Ascending aorta (tissue), 2 donors: ENCODE data around the gene ADCY1. TPM values are rescaled to one million over a fixed set of nuclear protein-coding genes. Genes with fewer than 3 reads are reported as not detected.

ENCODE experiments used
- DNase-seq, 2 donors: peaks; one replicate each; pipeline ENCODE4 v3.0.0-alpha.2; 2019; ENCODE audit warnings: low spot score in 2 of 2
- H3K27ac ChIP-seq, 2 donors: fragments of 200-600 bp; sonication (generic); one replicate each; pipeline ENCODE4 v1.5.1; 2016 to 2017; ENCODE audit warnings: mild to moderate bottlenecking in 1 of 2
- H3K27me3 ChIP-seq: fragments of 200-600 bp; sonication (generic); one replicate; pipeline ENCODE4 v1.5.1; 2017
- H3K36me3 ChIP-seq, 2 donors: fragments of 200-600 bp; sonication (generic); one replicate each; pipeline ENCODE4 v1.5.1; 2016
- H3K4me1 ChIP-seq, 2 donors: fragments of 200-600 bp; sonication (generic); one replicate each; pipeline ENCODE4 v1.5.1; 2016 to 2017; ENCODE audit warnings: mild to moderate bottlenecking in 1 of 2
- H3K4me3 ChIP-seq, 2 donors: fragments of 200-600 bp; sonication (generic); one replicate each; pipeline ENCODE4 v1.5.1; 2016 to 2017; ENCODE audit warnings: mild to moderate bottlenecking in 1 of 2
- H3K9me3 ChIP-seq, 2 donors: fragments of 200-600 bp; sonication (generic); one replicate each; pipeline ENCODE4 v1.5.1; 2016
- intact Hi-C: fragments of 100-400 bp; cut with DNase I; formaldehyde crosslinking; loops from one replicate; pipeline ENCODE4 v1.15.1; 2023
- total RNA-seq: library from RNA; depleted of rRNA; stranded (reverse); fragments of >200 nt; gene quantifications from one replicate; pipeline ENCODE4 v1.1.0, GENCODE V29; 2016
- TF ChIP-seq, protein P1 (sequence below), 3 experiments: fragments of 200-600 bp in 2 of 3; fragments of 450-650 bp in 1 of 3; sonication (generic) in 2 of 3; IDR thresholded peaks; one replicate each; pipeline ENCODE4 v1.5.1; 2016 to 2019; ENCODE audit warnings: antibody characterized with exemption in 3 of 3, mild to moderate bottlenecking in 1 of 3, moderate library complexity in 1 of 3

The ADCY1 gene
- total RNA-seq, 1 donor from 2014 or later: 3.6 TPM

DNA sequence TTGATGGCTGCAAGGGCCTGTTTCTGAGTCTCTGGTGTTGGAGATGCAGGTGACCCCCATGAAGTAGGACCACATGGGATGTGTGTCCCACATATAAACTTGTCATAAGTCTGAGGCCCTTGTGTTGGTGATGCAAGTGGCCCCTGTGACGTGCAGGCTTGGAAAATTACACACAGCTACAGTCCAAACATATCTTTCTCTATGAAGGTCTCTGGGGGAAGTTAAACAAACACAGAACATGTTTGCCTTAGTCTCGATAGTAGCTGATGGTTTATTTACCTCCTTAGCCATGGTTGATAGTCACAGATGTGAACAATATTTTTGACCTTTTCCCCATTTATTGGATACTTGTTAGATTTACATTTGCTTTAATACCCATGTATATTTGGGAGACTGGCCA is 64.7 kb downstream of the ADCY1 start:
- TF ChIP-seq, protein P1, sequence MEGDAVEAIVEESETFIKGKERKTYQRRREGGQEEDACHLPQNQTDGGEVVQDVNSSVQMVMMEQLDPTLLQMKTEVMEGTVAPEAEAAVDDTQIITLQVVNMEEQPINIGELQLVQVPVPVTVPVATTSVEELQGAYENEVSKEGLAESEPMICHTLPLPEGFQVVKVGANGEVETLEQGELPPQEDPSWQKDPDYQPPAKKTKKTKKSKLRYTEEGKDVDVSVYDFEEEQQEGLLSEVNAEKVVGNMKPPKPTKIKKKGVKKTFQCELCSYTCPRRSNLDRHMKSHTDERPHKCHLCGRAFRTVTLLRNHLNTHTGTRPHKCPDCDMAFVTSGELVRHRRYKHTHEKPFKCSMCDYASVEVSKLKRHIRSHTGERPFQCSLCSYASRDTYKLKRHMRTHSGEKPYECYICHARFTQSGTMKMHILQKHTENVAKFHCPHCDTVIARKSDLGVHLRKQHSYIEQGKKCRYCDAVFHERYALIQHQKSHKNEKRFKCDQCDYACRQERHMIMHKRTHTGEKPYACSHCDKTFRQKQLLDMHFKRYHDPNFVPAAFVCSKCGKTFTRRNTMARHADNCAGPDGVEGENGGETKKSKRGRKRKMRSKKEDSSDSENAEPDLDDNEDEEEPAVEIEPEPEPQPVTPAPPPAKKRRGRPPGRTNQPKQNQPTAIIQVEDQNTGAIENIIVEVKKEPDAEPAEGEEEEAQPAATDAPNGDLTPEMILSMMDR (IDR thresholded peaks at IDR 0.05): no peak
- Histone ChIP-seq H3K27ac (no peak overlapping the region), H3K4me1 (no peaks in the 10 kb centered on the region), H3K27me3 (no peaks in the 10 kb centered on the region), H3K4me3 (no peak overlapping the region), H3K9me3 (no peaks in the 10 kb centered on the region), H3K36me3 (no peaks in the 10 kb centered on the region)
- intact Hi-C loops: no loop called here
- DNase-seq: no peak

DNA sequence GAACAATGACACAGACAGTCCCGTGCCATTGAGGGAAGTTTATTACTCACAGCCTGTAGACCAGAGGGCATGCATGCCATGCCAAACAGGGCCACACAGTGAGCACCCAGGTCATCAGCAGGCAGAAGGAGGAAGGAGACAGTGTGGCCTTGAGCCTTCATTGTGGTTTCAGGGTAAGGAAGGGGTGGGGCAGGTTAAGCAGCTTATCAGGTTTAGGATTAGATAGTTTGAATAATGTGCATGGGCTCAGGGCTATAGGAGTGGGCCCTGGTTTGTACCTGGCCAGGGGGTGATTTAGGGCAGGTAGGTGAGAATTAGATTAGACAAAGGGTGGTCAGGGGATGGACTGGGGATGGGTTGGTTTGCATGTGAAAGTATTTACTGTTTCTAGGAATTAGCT is 67.9 kb downstream of the ADCY1 start:
- Histone ChIP-seq H3K27ac (no peak overlapping the region), H3K9me3 (no peaks in the 10 kb centered on the region), H3K27me3 (no peaks in the 10 kb centered on the region), H3K4me1 (no peaks in the 10 kb centered on the region), H3K36me3 (no peaks in the 10 kb centered on the region), H3K4me3 (no peak overlapping the region)
- TF ChIP-seq, protein P1 (IDR thresholded peaks at IDR 0.05): no peak
- intact Hi-C loops: no loop called here
- DNase-seq: no peak

DNA sequence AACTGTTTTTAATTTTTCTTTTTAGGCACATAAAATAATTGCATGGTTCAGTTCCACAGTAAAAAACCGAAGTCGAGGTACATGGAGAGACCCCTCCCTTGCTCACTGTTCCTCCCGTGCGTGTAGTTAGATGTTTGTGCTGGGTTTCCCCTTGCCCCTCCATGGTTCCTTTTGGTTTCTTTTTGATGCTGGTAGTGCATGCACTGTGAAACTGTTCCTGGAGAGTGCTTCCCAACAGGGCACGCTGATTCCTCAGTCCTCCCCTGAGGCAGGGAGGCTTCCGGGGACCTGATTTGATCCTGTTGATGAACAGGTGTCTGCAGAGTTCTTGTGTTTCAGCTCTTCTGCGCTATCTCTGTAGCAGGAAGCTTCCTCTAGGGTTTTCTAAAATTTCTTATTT is 69.5 kb downstream of the ADCY1 start:
- intact Hi-C loops: no loop called here
- H3K9me3 ChIP-seq: no peaks in the 10 kb centered on the region

DNA sequence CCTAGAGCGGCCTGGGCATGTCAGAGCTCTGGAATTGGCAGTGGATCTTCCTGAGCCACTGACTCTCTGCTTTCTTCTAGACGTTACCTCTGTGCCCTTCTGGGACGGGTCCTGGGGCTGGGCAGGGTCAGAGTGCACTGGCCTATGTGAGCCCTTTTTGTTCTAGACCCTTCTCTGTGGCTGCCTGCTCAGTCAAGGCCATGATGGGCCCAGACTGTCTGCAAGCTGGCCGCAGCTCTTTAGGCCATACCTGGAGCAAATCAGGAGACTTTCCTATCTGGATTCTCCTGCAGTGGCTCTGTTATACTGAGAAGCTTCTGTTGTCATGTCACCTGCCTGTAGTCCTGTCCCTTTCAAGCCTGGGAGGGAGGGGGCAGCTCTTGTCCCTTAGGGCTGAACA is 70.1 kb downstream of the ADCY1 start:
- intact Hi-C loops: no loop called here
- DNase-seq: no peak
- Histone ChIP-seq H3K36me3 (no peaks in the 10 kb centered on the region), H3K27ac (no peak overlapping the region), H3K4me1 (no peaks in the 10 kb centered on the region), H3K27me3 (no peaks in the 10 kb centered on the region), H3K4me3 (no peak overlapping the region), H3K9me3 (no peaks in the 10 kb centered on the region)
- TF ChIP-seq, protein P1 (IDR thresholded peaks at IDR 0.05): no peak

More for the DNA sequence above, 69.5 kb downstream of the ADCY1 start:
- Histone ChIP-seq H3K27ac (no peak overlapping the region), H3K27me3 (no peaks in the 10 kb centered on the region), H3K4me3 (no peak overlapping the region), H3K36me3 (no peaks in the 10 kb centered on the region), H3K4me1 (no peaks in the 10 kb centered on the region)
- DNase-seq: no peak
- TF ChIP-seq, protein P1 (IDR thresholded peaks at IDR 0.05): no peak

DNA sequence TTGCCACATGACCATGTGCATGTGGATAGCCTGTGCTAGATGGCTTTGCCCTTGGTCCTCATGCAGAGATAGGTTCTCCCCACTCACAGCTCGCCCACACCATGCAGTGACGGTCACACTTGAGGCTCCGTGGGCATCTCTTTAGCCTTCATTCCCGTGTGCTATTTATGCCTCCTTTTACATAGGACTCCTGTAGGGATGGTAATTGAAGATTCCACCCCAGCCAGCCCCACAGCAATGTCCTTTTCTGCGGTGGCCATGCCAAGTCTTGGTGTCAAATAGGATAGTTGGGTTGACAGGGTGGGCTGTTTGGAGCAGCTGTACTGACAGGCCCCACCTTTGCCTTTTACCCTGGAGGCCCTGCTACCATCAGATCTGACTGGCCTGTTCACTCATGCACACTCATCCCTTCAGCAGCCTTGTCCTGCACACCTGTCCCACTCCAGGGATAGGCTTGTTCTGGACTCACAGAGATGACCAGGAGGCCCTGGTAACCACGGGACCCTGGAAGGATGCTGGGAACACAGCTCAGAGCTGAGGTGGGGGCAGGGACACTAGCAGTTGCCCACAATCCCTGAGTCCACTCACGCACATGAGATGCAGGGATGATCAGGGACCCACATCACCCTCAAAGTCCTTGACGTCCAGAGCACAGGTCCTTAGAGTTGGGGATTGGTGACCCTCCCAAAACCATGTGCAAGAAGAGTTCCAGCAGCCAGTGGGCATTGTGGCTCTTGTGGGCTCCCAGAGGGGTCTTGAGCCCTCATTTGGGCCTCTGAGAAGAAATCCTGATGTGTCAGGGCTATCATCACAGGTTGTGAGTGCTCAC is 71.2 kb downstream of the ADCY1 start:
- Histone ChIP-seq H3K9me3 (no peaks in the 10 kb centered on the region), H3K4me3 (no peak overlapping the region), H3K36me3 (no peaks in the 10 kb centered on the region), H3K27me3 (no peaks in the 10 kb centered on the region), H3K27ac (no peak overlapping the region), H3K4me1 (no peaks in the 10 kb centered on the region)
- intact Hi-C loops: no loop called here
- peak in 1 of 2 donors; percentile 54 for DNase-seq
- TF ChIP-seq, protein P1 (IDR thresholded peaks at IDR 0.05): no peak
